BLaER1 (cell line): ENCODE data around the gene SMAD5.

Experiments used
- H3K27ac ChIP-seq: shearing (Covaris generic); formaldehyde crosslinking; 2 replicates; pipeline ENCODE4 v1.8.1; 2022
- H3K27me3 ChIP-seq: shearing (Covaris generic); formaldehyde crosslinking; 2 replicates; pipeline ENCODE4 v1.8.1; 2022
- H3K36me3 ChIP-seq: shearing (Covaris generic); formaldehyde crosslinking; 2 replicates; pipeline ENCODE4 v1.8.1; 2022
- H3K4me1 ChIP-seq: shearing (Covaris generic); formaldehyde crosslinking; 2 replicates; pipeline ENCODE4 v1.8.1; 2022
- H3K4me2 ChIP-seq: shearing (Covaris generic); formaldehyde crosslinking; 2 replicates; pipeline ENCODE4 v1.8.1; 2022
- H3K4me3 ChIP-seq: shearing (Covaris generic); formaldehyde crosslinking; 2 replicates; pipeline ENCODE4 v1.8.1; 2022
- H3K9ac ChIP-seq: shearing (Covaris generic); formaldehyde crosslinking; 2 replicates; pipeline ENCODE4 v1.8.1; 2022
- H3K9me3 ChIP-seq: shearing (Covaris generic); formaldehyde crosslinking; 2 replicates; pipeline ENCODE4 v1.8.1; 2022
- H4K20me1 ChIP-seq: shearing (Covaris generic); formaldehyde crosslinking; 2 replicates; pipeline ENCODE4 v1.8.1; 2022
- Cebpa-rat ChIP-seq: shearing (Covaris generic); IDR thresholded peaks from 2 replicates; pipeline ENCODE4 v1.8.1; 2022

The SMAD5 gene

GRCh38 chr5:136230176-136230575 is 97.5 kb downstream of the SMAD5 start:
- Histone ChIP-seq H3K4me1 (no peaks in the 10 kb centered on the region), H3K4me2 (no peak overlapping the region), H4K20me1 (no peaks in the 10 kb centered on the region), H3K36me3 (no peaks in the 10 kb centered on the region), H3K9ac (no peak overlapping the region), H3K9me3 (no peaks in the 10 kb centered on the region), H3K27me3 (no peaks in the 10 kb centered on the region), H3K27ac (no peak overlapping the region), H3K4me3 (no peak overlapping the region)
- TF ChIP-seq Cebpa-rat = no peak

DNA sequence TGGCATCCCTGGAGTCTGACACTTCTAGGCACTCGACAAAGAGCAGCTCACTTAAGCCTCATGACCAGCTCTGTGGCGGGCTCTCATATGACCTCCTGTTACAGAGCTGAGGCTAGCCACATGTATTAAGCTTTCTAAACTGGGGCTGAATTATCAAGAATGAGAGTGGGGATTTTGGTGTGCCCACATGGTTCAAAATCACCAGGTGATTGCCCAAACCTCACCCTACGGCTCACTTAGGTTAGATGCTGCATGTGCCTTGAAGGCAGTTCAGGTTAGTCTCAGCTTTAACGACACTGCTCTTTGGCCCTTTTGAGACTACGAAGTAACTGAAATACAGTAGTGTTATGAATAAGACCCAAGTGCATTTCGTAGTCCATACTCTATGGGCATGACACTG is 99.7 kb downstream of the SMAD5 start:
- Histone ChIP-seq H3K9ac (no peak overlapping the region), H3K4me1 (no peaks in the 10 kb centered on the region), H3K4me3 (no peak overlapping the region), H4K20me1 (no peaks in the 10 kb centered on the region), H3K27ac (no peak overlapping the region), H3K4me2 (no peak overlapping the region), H3K36me3 (no peaks in the 10 kb centered on the region), H3K9me3 (no peaks in the 10 kb centered on the region), H3K27me3 (no peaks in the 10 kb centered on the region)
- TF ChIP-seq Cebpa-rat = no peak
